Skeletal muscle tissue (tissue), 4 donors: Measurements from ENCODE around the gene ARF6. TPM values are rescaled to one million over a fixed set of nuclear protein-coding genes. Genes with fewer than 3 reads are reported as not detected.
"Not testable (repeated sequence)": the region's sequence is repeated elsewhere in the genome, so short reads cannot be mapped to it uniquely, and the experiment has no call there.

Experiments
- H3K27ac ChIP-seq: one replicate; pipeline ENCODE4 v1.7.0; 2013; ENCODE audit warnings: mild to moderate bottlenecking, low read depth, low read length, inconsistent platforms
- H3K27me3 ChIP-seq, 3 donors: one replicate each; pipeline ENCODE4 v1.7.0; 2013; ENCODE audit warnings: low read length in 3 of 3; ENCODE audit not compliant: control insufficient read depth in 3 of 3, insufficient read depth in 3 of 3
- H3K36me3 ChIP-seq, 3 donors: one replicate each; pipeline ENCODE4 v1.7.0; 2013; ENCODE audit warnings: low read length in 3 of 3; ENCODE audit not compliant: control insufficient read depth in 3 of 3, insufficient read depth in 3 of 3
- H3K4me1 ChIP-seq, 3 donors: one replicate each; pipeline ENCODE4 v1.7.0; 2013; ENCODE audit warnings: low read length in 3 of 3, mild to moderate bottlenecking in 3 of 3; ENCODE audit not compliant: control insufficient read depth in 3 of 3, insufficient read depth in 3 of 3
- H3K4me3 ChIP-seq, 3 donors: one replicate each; pipeline ENCODE4 v1.7.0; 2013; ENCODE audit warnings: low read length in 3 of 3
- H3K9ac ChIP-seq, 3 donors: one replicate each; pipeline ENCODE4 v1.7.0; 2013; ENCODE audit warnings: low read length in 3 of 3, mild to moderate bottlenecking in 3 of 3, moderate library complexity in 2 of 3, low read depth in 1 of 3
- H3K9me3 ChIP-seq, 3 donors: one replicate each; pipeline ENCODE4 v1.7.0; 2013; ENCODE audit warnings: low read length in 3 of 3; ENCODE audit not compliant: control insufficient read depth in 3 of 3
- total RNA-seq: library from RNA; depleted of rRNA; stranded (reverse); fragments of >200 nt; gene quantifications from one replicate; pipeline ENCODE4 v1.2.3, GENCODE V29; 2014
- donor health status: Osteomylitis.

Gene ARF6
- total RNA-seq, 1 donor from 2014 or later, result 24.5 TPM

DNA sequence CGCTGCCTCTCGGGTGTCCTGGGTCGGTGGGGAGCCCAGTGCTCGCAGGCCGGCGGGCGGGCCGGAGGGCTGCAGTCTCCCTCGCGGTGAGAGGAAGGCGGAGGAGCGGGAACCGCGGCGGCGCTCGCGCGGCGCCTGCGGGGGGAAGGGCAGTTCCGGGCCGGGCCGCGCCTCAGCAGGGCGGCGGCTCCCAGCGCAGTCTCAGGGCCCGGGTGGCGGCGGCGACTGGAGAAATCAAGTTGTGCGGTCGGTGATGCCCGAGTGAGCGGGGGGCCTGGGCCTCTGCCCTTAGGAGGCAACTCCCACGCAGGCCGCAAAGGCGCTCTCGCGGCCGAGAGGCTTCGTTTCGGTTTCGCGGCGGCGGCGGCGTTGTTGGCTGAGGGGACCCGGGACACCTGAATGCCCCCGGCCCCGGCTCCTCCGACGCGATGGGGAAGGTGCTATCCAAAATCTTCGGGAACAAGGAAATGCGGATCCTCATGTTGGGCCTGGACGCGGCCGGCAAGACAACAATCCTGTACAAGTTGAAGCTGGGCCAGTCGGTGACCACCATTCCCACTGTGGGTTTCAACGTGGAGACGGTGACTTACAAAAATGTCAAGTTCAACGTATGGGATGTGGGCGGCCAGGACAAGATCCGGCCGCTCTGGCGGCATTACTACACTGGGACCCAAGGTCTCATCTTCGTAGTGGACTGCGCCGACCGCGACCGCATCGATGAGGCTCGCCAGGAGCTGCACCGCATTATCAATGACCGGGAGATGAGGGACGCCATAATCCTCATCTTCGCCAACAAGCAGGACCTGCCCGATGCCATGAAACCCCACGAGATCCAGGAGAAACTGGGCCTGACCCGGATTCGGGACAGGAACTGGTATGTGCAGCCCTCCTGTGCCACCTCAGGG is 679 bp downstream of the ARF6 start:
- peak overlapping the region; percentile 83 to 97 (median 92) for H3K4me3 ChIP-seq
- no peaks in the 10 kb centered on the region for H3K27me3 ChIP-seq
- H3K27ac ChIP-seq, result peak overlapping the region; percentile 99
- peaks cover 11 to 43% (median 20%) of the 10 kb centered on the region in 3 donors for H3K4me1 ChIP-seq
- H3K9me3 ChIP-seq, result no peaks in the 10 kb centered on the region
- H3K36me3 ChIP-seq, result peaks cover 2 to 12% (median 5%) of the 10 kb centered on the region in 3 donors
- H3K9ac ChIP-seq, result peak overlapping the region; percentile 94 to 99 (median 95)

DNA sequence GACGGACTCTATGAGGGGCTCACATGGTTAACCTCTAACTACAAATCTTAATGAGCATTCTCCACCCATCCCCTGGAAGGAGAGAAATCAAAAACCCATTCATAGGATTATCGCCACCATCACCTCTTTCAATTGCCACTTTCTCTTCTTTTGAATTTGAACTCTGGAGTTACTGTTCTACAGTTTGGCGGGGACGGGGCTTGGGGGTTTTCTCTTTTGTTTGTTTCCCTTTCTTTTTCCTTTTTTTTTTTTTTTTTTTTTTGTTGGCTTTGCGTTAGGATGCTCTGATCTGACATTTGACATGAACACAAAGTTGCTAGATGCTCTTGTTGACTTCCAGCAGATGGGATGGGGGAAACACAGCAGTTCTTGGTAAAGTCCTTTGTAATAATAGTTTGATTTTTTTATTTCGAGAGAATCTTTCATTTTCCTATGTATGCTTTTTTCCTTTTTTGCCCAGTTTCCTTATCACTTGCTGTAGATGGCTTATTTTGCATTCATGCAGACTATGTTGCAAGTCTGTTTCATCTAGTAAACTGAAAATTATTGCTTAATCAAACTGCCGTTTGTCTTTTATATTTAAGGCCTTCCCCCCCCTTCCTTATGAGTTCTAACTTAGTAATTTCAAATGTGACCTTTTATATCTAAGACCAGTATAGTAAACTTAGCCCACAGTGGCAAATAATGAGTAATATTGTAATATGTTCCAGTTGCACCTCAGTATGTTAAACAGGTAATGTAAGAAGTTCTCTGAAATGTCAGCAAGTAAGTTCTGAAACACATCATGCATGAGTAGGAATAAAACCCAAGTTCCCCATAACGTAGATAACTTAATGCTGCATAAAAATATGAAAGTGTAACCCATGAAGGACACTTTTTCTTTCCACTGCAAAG is 1.6 kb downstream of the ARF6 start:
- Histone ChIP-seq H3K27ac (peak overlapping the region; percentile 99), H3K4me1 (peaks cover 13 to 43% (median 20%) of the 10 kb centered on the region in 3 donors), H3K4me3 (peak overlapping the region; percentile 83 to 97 (median 92)), H3K9ac (peak overlapping the region; percentile 94 to 99 (median 95)), H3K36me3 (peaks cover 2 to 12% (median 5%) of the 10 kb centered on the region in 3 donors)
- not testable (repeated sequence) for H3K9me3 ChIP-seq, H3K27me3 ChIP-seq

DNA sequence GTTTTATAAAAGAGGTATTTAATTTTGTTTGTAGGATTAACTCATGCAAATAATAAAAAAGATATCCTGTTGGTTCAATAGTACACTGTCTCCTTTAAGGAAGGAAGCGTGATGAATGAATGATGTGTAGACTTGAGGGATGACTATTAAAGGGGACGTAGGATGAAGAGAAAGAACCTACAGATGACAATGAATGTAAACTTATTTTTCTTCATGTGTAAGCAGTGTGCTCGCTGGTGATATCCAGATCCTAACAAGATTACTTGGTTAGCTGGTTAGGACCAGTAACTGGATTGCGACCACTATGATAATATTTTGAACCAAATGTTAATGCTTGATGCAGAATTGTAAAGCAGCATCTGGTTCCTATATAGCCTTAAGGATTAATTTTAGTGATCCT is 2.6 kb downstream of the ARF6 start:
- H3K27me3 ChIP-seq, result no peaks in the 10 kb centered on the region
- H3K4me1 ChIP-seq, result peaks cover 13 to 43% (median 20%) of the 10 kb centered on the region in 3 donors
- peak overlapping the region; percentile 30 to 97 (median 83) for H3K4me3 ChIP-seq
- H3K9me3 ChIP-seq, result no peaks in the 10 kb centered on the region
- peaks cover 2 to 12% (median 5%) of the 10 kb centered on the region in 3 donors for H3K36me3 ChIP-seq
- peak overlapping the region; percentile 60 for H3K27ac ChIP-seq
- peak overlapping the region; percentile 18 to 94 (median 71) for H3K9ac ChIP-seq

DNA sequence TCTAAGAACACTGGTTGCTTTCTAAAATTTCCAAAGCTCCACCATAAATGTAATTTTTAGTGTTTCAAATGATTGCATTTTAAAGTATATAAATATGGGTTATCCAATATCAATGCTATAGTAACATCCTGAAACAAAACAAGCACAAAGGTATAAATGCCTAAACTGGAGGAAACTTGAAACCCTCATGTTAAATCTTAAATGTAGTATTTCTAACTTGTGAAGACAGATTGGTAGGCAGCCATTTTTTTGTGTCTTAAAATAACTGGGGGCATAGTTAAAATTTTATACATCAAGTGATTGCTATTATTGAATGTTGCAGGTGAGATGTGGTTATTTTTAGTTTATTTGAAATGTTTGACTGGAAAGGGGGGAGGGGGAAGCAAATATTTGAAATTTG is 3.4 kb downstream of the ARF6 start:
- H3K36me3 ChIP-seq, result peaks cover 2 to 12% (median 5%) of the 10 kb centered on the region in 3 donors
- H3K4me1 ChIP-seq, result peaks cover 13 to 43% (median 20%) of the 10 kb centered on the region in 3 donors
- peak overlapping the region; percentile 60 for H3K27ac ChIP-seq
- H3K4me3 ChIP-seq, result peak overlapping the region; percentile 30 to 97 (median 83)
- peak overlapping the region in 2 of 3 donors; percentile 18 to 94 for H3K9ac ChIP-seq
- H3K9me3 ChIP-seq, H3K27me3 ChIP-seq: not testable (repeated sequence)

DNA sequence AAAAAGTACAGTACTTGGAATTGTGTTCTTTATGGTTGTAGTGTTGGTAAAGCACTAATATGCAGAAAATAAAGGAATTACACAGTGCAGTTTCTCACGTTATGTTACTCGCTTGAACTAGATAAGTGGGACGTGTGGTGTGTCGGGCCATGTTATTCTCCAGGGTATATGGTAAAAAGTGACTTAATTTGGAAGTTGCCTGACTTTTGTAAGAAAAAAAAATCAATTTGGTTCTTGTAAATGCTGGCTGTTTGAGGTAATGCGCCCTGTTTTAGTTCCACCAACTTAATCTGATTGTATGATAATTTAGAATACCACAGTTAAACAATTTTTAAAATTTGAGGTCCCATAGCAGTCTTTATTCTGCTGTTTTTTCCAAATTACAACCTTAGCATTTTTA is 4.1 kb downstream of the ARF6 start:
- Histone ChIP-seq H3K27ac (peak overlapping the region; percentile 63), H3K9ac (peak overlapping the region; percentile 40 to 66 (median 48)), H3K9me3 (no peaks in the 10 kb centered on the region), H3K4me1 (peaks cover 8 to 38% (median 16%) of the 10 kb centered on the region in 3 donors), H3K4me3 (peak overlapping the region; percentile 2 to 47 (median 24)), H3K27me3 (no peaks in the 10 kb centered on the region), H3K36me3 (peaks cover 2 to 12% (median 5%) of the 10 kb centered on the region in 3 donors)

DNA sequence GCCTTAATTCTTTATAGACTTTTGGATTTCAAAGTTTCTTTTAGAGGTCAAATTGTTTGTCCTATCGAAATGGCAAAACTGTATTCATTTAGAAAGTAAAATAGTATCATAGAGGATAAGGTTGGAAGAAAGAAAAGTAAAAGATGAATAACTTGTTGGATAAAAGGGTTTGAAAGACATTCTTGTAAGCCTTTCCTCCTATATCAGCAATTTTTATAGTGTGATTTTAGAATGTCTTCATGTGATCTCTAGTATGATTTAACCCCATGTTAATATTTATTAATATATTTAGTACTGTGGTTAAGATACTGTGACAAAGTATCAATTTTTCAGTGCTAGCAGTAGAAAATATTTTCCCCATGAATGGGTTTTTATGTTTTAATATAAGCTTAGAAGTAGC is 4.5 kb downstream of the ARF6 start:
- peak overlapping the region; percentile 8 to 66 (median 40) for H3K9ac ChIP-seq
- peak overlapping the region; percentile 63 for H3K27ac ChIP-seq
- no peaks in the 10 kb centered on the region for H3K9me3 ChIP-seq
- no peaks in the 10 kb centered on the region for H3K27me3 ChIP-seq
- H3K4me3 ChIP-seq, result no peak overlapping the region
- H3K4me1 ChIP-seq, result peaks cover 7 to 34% (median 14%) of the 10 kb centered on the region in 3 donors
- H3K36me3 ChIP-seq, result peaks cover 2 to 12% (median 5%) of the 10 kb centered on the region in 3 donors

DNA sequence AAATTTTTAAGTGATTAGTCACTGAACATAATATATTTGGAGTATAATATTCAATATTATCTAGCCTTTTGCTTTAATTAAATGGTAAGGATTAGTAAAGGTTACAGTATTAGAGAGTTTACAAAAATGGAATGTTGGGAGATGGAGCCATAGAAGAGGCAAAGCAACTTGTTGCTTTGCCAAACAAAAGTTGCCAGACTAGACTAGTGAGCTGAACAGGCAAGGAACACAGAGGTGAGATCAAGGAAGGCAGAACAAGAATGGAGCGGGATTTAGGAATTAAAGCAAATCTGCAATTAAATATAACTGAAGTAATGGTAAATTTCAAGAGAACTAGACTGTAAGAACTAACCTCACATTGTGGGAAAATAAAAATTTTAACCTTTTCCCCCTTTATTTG is 5.1 kb downstream of the ARF6 start:
- Histone ChIP-seq H3K4me1 (peaks cover 7 to 34% (median 14%) of the 10 kb centered on the region in 3 donors), H3K27ac (peak overlapping the region; percentile 63)

DNA sequence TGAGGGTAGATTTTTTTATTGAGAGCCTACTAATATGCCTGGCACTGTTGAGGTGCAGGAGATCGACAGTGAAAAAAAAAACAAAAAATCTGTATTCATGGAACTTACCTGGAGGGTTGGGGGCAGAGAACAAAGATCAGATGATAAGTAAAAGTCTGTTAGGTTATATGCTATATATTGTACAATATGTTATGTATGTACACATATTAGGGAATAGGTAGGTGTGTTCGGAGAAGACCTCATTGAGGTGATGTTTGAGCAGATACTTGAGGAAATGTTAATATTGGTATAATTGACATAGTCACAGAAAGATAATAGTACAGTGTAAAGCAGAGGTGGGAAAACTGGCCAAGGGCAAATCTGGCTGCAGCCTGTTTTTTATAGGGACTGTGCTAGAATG is 5.6 kb downstream of the ARF6 start:
- H3K4me1 ChIP-seq, result peaks cover 7 to 34% (median 14%) of the 10 kb centered on the region in 3 donors
- peak overlapping the region; percentile 63 for H3K27ac ChIP-seq
- peak overlapping the region in 2 of 3 donors; percentile 51 for H3K9ac ChIP-seq
- H3K27me3 ChIP-seq, result no peaks in the 10 kb centered on the region
- H3K4me3 ChIP-seq, result no peak overlapping the region
- H3K36me3 ChIP-seq, result peaks cover 2 to 12% (median 5%) of the 10 kb centered on the region in 3 donors
- no peaks in the 10 kb centered on the region for H3K9me3 ChIP-seq

More for the DNA sequence above, 5.1 kb downstream of the ARF6 start:
- Histone ChIP-seq H3K9me3 (no peaks in the 10 kb centered on the region), H3K27me3 (no peaks in the 10 kb centered on the region), H3K4me3 (peak overlapping the region in 1 of 3 donors; percentile 24), H3K36me3 (peaks cover 2 to 12% (median 5%) of the 10 kb centered on the region in 3 donors), H3K9ac (peak overlapping the region; percentile 40 to 51 (median 51))

DNA sequence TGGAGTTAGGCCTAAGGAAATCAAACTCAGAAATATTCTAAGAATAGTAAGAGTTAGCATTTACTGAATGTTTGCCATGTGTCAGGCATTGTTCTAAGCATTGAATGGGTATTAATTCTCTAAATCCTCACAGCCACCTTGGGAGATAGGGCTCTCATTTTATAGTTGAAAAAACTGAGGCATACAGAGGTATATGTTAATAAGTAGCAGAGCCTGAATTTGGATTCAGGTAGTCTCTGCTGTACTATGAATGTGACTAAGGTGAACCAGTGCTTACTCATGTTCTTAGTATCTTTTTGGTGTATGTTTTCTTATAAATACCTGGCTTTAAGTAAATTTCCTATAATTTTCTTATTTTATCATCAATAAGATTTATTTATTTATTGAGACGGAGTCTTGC is 8.1 kb downstream of the ARF6 start:
- Histone ChIP-seq H3K4me3 (no peak overlapping the region), H3K27ac (no peak overlapping the region), H3K9ac (no peak overlapping the region), H3K36me3 (no peaks in the 10 kb centered on the region), H3K9me3 (no peaks in the 10 kb centered on the region), H3K27me3 (no peaks in the 10 kb centered on the region), H3K4me1 (peaks cover 4 to 15% (median 7%) of the 10 kb centered on the region in 3 donors)
